D341Med (cell line): ENCODE results near the gene CADPS2.
"Not testable (repeated sequence)": the region's sequence is repeated elsewhere in the genome, so short reads cannot be mapped to it uniquely, and the experiment has no call there.

Source experiments
- DNase-seq: peaks from one replicate; pipeline ENCODE4 v3.0.0; 2012; ENCODE audit warnings: low spot score

CADPS2 gene

GRCh38 chr7:122674502-122674901 is 211.8 kb downstream of the CADPS2 start:
- DNase-seq = no peak

- DNase-seq = no peak
These were observed 212.3 kb downstream of the CADPS2 start for GRCh38 chr7:122673951-122674350.

GRCh38 chr7:122672536-122672935 is 213.7 kb downstream of the CADPS2 start:
- DNase-seq = no peak

DNA sequence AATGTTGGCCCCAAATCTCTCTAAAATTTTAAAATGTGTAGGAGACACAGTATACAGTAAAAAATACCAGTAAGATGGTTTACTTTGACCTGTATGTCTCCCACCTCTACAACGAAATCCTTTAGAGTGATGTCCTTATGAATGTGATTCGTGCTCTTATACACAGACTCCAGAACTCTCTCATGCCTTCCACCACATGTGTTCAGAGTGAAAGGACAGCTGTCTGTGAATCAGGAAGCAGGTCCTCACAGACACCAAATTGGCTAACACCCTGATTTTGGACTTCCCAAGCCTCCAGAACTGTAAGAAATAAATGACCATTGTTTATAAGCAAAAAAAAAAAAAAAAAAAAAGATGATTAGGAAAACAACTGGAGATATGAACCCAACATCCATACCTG is 222.5 kb downstream of the CADPS2 start:
- no peak for DNase-seq

- no peak for DNase-seq
These were observed 227.4 kb downstream of the CADPS2 start for GRCh38 chr7:122658856-122659255.

DNA sequence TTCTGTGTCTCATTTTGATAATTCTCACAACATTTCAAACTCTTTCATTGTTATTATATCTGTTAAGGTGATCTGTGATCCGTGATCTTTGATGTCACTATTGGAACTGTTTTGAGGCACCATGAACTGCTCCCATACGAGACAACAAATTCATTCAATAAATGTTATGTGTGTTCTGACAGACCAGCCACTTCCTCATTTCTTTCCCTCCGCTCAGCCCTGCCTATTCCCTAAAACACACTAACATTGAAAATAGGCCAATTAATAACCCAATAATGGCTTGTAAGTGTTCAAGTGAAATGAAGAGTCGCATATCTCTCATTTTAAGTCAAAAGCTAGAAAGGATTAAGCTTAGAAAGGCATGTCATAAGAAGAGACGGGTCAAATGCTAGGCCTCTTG is 232.6 kb downstream of the CADPS2 start:
- DNase-seq = no peak

GRCh38 chr7:122652876-122653275 is 233.4 kb downstream of the CADPS2 start:
- DNase-seq = no peak

DNA sequence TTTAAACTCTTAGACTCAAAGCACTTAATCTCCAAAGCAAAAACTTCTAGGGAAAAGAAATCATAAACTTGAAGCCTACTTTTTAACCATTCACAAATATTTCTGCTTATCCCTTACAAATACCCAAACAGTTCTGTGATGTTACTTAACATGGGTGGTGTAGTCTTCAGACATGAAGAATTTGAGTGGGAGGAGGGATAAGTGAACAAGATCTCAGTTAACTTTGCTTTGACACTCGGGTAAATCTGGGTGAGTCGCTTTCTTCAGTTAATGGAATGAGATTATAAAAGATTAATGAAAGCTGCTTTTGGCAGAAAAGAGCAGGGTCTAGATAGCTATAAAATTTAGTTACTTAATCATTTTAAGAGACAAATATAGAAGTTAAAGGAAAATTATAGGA is 234.8 kb downstream of the CADPS2 start:
- no peak for DNase-seq

DNA sequence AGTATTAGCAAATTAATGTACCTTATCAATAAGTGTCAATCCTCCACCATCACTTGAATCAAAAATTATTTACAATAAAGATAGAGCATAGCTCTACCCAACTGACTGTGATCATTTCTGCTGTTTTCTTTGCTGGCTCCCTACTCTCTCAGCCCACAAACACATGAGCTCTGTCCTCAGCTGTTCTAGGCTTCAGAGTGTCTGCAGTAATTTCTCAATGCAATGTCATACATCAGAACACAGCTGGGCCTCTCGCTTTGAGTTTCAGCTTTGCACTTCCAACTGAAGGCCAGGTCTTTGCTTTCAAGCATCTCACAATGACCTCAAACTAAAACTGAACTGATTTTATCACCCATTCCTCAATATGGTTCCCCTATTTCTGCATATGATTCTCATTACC is 243.0 kb downstream of the CADPS2 start:
- no peak for DNase-seq

GRCh38 chr7:122638459-122638858 is 247.8 kb downstream of the CADPS2 start:
- no peak for DNase-seq

GRCh38 chr7:122637784-122638183 is 248.5 kb downstream of the CADPS2 start:
- no peak for DNase-seq

DNA sequence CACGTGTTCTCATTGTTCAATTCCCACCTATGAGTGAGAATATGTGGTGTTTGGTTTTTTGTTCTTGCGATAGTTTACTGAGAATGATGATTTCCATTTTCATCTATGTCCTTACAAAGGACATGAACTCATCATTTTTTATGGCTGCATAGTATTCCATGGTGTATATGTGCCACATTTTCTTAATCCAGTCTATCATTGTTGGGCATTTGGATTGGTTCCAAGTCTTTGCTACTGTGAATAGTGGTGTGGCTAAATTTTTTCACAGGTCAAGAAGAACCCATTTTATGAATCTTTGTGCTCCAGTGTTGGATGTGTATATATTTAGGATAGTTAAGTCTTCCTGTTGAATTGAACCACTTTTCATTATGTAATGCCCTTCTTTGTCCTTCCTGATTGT is 250.8 kb downstream of the CADPS2 start:
- not testable (repeated sequence) for DNase-seq

DNA sequence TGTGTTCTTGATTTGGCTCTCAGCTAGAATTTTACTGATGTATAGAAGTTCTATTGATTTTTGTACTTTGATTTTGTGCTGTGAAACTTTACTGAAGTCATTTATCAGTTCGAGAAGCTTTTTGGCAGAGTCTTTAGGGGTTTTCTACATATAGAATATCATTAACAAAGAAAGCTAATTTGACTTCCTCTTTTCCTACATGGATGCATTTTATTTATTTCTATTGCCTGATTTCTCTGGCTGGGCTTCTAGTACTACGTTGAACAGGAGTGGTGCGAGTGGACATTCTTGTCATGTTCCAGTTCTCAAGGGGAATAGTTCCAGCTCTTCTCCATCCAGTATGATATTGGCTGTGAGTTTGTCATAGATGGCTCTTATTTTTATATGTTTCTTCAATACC is 252.8 kb downstream of the CADPS2 start:
- DNase-seq = no peak

- DNase-seq = no peak
These were observed 254.0 kb downstream of the CADPS2 start for GRCh38 chr7:122632238-122632637.

- DNase-seq = no peak
These were observed 256.8 kb downstream of the CADPS2 start for GRCh38 chr7:122629412-122629953.

DNA sequence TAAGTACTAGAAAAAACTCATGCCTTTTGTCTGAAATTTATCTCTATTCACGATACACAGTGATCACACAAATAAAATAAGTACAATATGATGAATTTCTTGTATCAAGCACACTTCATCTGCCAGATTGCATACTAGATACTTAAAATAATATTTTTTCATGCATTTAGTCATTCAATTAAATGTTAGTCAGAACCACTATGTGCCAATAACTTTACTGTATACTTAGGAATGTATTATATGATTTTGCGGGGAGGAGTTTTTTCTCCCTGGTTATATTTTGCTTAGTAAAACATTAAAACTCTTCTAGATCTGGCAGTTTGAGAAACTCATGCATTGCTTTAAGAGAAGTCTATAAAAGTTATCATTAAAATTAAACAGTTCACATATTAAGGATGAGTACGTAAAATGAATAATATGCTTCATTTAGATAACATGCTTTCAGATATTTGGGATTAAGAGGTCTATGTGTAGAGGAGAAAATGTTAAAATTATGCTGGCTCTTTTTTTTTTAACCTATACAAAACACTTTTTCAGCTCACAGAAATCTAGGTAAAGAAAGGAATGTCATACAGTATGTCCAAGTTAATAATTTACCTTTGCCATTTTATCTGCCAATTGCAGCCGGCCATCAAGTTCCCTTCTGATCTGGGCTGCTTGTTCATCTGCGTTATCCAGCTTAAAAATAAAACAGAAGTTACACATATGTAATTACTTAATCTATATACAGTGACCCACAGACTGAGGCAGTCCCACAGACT is 257.4 kb downstream of the CADPS2 start:
- no peak for DNase-seq

GRCh38 chr7:122626785-122627184 is 259.5 kb downstream of the CADPS2 start:
- DNase-seq = no peak

DNA sequence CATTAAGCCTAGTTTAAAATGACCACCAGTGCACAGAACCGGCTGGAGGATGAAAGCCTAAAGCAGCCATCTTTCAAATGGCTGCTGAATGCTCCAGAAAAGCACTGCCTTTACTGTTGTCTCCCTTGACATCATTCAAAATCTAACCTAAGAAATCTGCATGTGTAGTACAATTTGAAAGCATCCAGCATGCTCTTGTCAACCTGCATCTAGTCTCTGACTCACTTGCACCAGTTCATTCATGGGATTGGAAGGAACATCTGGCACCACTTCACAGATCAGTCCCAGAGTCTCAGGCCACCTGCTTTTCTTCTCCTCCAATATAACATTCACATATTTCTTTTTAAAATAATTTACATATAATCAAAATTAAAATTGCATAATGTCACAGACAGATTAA is 263.6 kb downstream of the CADPS2 start:
- DNase-seq = no peak

- no peak for DNase-seq
These were observed 266.6 kb downstream of the CADPS2 start for GRCh38 chr7:122619664-122620063.

GRCh38 chr7:122618585-122619189 is 267.6 kb downstream of the CADPS2 start:
- DNase-seq = no peak

DNA sequence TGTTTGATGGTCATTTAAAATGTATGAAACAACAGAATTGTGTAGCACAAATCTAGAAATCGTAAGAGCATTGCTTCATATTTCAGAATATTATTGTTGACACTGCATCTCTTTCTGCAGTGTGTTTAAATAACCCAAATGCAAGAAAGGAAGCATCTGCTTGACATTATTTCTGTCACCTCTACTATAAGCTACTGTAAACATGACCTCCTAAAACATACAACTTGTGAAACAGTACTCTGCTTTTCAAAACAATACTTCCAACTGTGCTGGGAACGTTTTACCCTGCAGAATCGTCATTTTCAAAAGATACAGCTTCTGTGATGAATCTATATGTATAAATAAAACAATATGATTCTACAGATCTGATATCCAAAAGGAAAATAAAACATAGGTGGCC is 269.3 kb downstream of the CADPS2 start:
- DNase-seq = no peak

GRCh38 chr7:122605929-122606328 is 280.3 kb downstream of the CADPS2 start:
- DNase-seq = no peak

- no peak for DNase-seq
These were observed 282.0 kb downstream of the CADPS2 start for GRCh38 chr7:122604251-122604650.

DNA sequence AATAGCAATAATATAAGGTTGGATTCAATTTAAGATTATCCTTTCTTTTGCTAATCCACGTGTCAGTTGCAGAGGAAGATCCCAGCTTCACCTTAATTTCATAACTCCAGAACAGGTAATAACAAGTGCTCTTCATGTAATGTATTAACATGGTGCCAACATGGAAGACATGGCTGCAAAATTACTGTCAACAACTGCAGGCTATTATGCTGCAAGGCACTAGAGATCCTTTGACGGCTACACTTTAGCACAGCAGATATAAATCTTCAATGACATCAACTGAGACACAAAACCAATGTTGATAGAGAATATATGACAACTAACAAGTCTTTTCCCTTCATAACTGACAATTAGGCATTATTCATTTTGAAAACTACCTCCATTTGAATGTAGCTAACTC is 283.5 kb downstream of the CADPS2 start:
- no peak for DNase-seq
